Skeletal muscle tissue (tissue), 4 donors: ENCODE results near the gene FSTL4. TPM values are rescaled to one million over a fixed set of nuclear protein-coding genes. Genes with fewer than 3 reads are reported as not detected.

Experiments
- H3K27ac ChIP-seq: one replicate; pipeline ENCODE4 v1.7.0; 2013; ENCODE audit warnings: mild to moderate bottlenecking, low read depth, low read length, inconsistent platforms
- H3K27me3 ChIP-seq, 3 donors: one replicate each; pipeline ENCODE4 v1.7.0; 2013; ENCODE audit warnings: low read length in 3 of 3; ENCODE audit not compliant: control insufficient read depth in 3 of 3, insufficient read depth in 3 of 3
- H3K36me3 ChIP-seq, 3 donors: one replicate each; pipeline ENCODE4 v1.7.0; 2013; ENCODE audit warnings: low read length in 3 of 3; ENCODE audit not compliant: control insufficient read depth in 3 of 3, insufficient read depth in 3 of 3
- H3K4me1 ChIP-seq, 3 donors: one replicate each; pipeline ENCODE4 v1.7.0; 2013; ENCODE audit warnings: low read length in 3 of 3, mild to moderate bottlenecking in 3 of 3; ENCODE audit not compliant: control insufficient read depth in 3 of 3, insufficient read depth in 3 of 3
- H3K4me3 ChIP-seq, 3 donors: one replicate each; pipeline ENCODE4 v1.7.0; 2013; ENCODE audit warnings: low read length in 3 of 3
- H3K9ac ChIP-seq, 3 donors: one replicate each; pipeline ENCODE4 v1.7.0; 2013; ENCODE audit warnings: low read length in 3 of 3, mild to moderate bottlenecking in 3 of 3, moderate library complexity in 2 of 3, low read depth in 1 of 3
- H3K9me3 ChIP-seq, 3 donors: one replicate each; pipeline ENCODE4 v1.7.0; 2013; ENCODE audit warnings: low read length in 3 of 3; ENCODE audit not compliant: control insufficient read depth in 3 of 3
- total RNA-seq: library from RNA; depleted of rRNA; stranded (reverse); fragments of >200 nt; gene quantifications from one replicate; pipeline ENCODE4 v1.2.3, GENCODE V29; 2014
- donor health status: Osteomylitis.

Gene FSTL4
- total RNA-seq, 1 donor from 2014 or later, result 1.0 TPM

DNA sequence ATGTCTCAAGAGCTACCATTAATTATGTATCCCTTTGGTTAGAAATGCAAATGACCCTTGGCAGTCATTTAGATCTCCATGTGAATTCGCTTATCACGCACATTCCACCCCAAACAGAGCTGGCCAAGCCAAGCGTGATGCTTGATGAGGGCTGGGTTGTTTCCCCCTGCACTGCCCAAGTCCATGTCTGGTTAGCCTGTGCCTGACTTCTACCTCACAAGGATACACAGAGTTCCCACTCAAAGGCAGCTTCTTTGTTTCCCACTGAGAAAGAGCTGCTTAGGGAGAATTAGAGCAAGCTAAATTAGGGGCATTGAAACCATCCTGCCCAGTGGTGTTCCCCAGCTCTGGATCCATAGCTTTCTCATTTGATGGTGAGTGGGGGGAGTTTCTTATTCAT, 87.2 kb downstream of the FSTL4 start:
- Histone ChIP-seq H3K9ac (no peak overlapping the region), H3K4me3 (no peak overlapping the region), H3K36me3 (no peaks in the 10 kb centered on the region), H3K9me3 (no peaks in the 10 kb centered on the region), H3K4me1 (peaks cover 0 to 2% (median under 1%) of the 10 kb centered on the region in 3 donors), H3K27me3 (peaks cover 0 to 7% (median 0%) of the 10 kb centered on the region in 3 donors), H3K27ac (no peak overlapping the region)

DNA sequence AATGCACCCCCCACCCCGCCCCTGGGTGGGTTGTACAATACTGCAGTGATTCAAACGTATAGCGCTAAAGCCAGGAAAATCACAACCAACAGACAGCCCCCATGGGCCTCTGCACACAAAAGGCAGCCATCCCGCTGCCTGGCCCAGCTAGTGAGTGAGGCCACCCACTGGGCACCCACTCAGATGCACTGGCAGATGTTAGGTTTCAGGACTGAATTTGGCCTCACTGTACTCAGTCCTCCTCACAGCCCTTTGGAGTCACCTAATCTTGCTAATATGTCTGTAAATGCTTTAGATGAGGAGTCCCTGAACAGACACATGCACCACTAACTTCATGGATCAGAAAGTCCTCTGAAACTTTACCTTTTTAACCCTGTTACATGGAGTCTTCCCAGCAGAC, 87.7 kb downstream of the FSTL4 start:
- Histone ChIP-seq H3K27me3 (peaks cover 0 to 7% (median 0%) of the 10 kb centered on the region in 3 donors), H3K27ac (no peak overlapping the region), H3K9ac (no peak overlapping the region), H3K9me3 (no peaks in the 10 kb centered on the region), H3K4me3 (no peak overlapping the region), H3K36me3 (no peaks in the 10 kb centered on the region), H3K4me1 (no peaks in the 10 kb centered on the region)

GRCh38 chr5:133523961-133524586, 88.3 kb downstream of the FSTL4 start:
- H3K4me1 ChIP-seq, result no peaks in the 10 kb centered on the region
- no peak overlapping the region for H3K4me3 ChIP-seq
- no peaks in the 10 kb centered on the region for H3K36me3 ChIP-seq
- no peak overlapping the region for H3K9ac ChIP-seq
- peaks cover 0 to 12% (median 2%) of the 10 kb centered on the region in 3 donors for H3K27me3 ChIP-seq
- no peaks in the 10 kb centered on the region for H3K9me3 ChIP-seq
- H3K27ac ChIP-seq, result no peak overlapping the region

DNA sequence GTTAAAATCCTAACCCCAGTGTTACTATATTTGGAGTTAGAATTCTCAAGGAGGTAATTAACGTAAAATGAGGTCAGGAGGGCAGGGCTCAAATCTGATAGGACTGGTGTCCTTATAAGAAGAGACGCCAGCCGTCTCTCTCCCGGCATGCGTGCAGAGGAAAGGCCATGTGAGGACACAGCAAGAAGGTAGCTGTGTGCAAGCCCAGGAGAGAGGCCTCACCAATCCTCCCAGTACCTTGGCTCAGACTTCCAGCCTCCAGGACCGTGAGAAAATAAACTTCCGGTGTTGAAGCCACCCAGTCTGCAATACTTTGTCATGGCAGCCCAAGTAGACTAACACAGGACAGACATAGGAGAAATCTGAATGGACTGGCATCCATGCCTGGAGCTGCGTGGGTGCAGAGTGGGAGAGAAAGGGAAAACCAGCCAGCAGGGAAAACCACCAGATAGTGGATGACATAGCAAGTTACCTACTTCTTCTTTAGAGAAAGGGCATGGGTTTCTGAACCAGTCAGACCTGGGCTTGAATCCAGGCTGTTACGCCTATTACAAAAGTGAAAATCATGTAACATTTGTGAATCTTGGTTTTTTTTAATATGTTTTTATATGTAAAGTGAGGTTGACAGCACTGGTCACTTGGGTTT, 89.2 kb downstream of the FSTL4 start:
- H3K4me3 ChIP-seq, result no peak overlapping the region
- H3K27me3 ChIP-seq, result peaks cover 0 to 12% (median 3%) of the 10 kb centered on the region in 3 donors
- no peaks in the 10 kb centered on the region for H3K4me1 ChIP-seq
- H3K9ac ChIP-seq, result no peak overlapping the region
- H3K27ac ChIP-seq, result no peak overlapping the region
- H3K9me3 ChIP-seq, result no peaks in the 10 kb centered on the region
- no peaks in the 10 kb centered on the region for H3K36me3 ChIP-seq

GRCh38 chr5:133521801-133522200, 90.5 kb downstream of the FSTL4 start:
- Histone ChIP-seq H3K27me3 (peaks cover 0 to 12% (median 3%) of the 10 kb centered on the region in 3 donors), H3K4me3 (no peak overlapping the region), H3K36me3 (no peaks in the 10 kb centered on the region)

DNA sequence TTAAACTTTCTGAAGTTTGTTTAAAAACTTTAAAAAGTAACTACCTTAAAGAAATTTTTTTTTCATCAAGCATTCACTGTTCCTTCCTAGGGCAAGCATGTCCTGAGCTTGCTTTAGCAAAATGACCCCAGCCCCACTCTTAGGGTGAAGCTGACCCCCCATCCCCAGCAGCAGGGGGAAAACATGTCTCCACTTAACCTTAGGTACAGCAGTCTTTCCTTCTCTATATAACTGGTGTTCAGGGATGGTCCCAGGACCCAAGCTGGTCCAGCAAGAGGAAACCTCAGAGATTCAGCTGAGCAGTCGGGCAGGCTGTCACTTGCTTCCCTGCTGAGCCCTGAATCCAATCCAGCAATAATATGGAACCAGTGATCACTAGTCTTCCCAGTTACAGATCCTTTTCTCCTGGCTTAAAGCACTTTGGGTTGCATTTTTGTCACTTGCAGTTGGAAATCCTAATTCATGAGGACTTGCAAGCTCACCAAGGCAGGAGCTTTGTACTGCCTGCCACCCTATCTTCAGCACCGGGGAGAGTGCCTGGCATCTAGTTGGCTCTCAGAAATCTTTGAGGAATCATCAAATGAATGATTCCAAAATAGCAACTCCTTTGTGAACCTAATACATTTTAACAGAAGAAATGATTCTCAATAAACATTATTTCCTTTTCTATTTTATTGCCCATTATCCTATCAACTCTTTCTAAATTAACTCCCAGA, 91.2 kb downstream of the FSTL4 start:
- H3K36me3 ChIP-seq, result no peaks in the 10 kb centered on the region
- no peaks in the 10 kb centered on the region for H3K9me3 ChIP-seq
- H3K4me1 ChIP-seq, result no peaks in the 10 kb centered on the region
- H3K4me3 ChIP-seq, result no peak overlapping the region
- no peak overlapping the region for H3K9ac ChIP-seq
- H3K27me3 ChIP-seq, result peaks cover 0 to 12% (median 3%) of the 10 kb centered on the region in 3 donors
- H3K27ac ChIP-seq, result no peak overlapping the region

More at GRCh38 chr5:133521801-133522200, 90.5 kb downstream of the FSTL4 start:
- Histone ChIP-seq H3K9me3 (no peaks in the 10 kb centered on the region), H3K27ac (no peak overlapping the region), H3K9ac (no peak overlapping the region), H3K4me1 (no peaks in the 10 kb centered on the region)

- no peak overlapping the region for H3K27ac ChIP-seq
- no peaks in the 10 kb centered on the region for H3K9me3 ChIP-seq
- H3K4me3 ChIP-seq, result no peak overlapping the region
- no peaks in the 10 kb centered on the region for H3K36me3 ChIP-seq
- H3K4me1 ChIP-seq, result no peaks in the 10 kb centered on the region
- peaks cover 0 to 8% (median 3%) of the 10 kb centered on the region in 3 donors for H3K27me3 ChIP-seq
- no peak overlapping the region for H3K9ac ChIP-seq
These were observed 92.3 kb downstream of the FSTL4 start for GRCh38 chr5:133520062-133520461.

DNA sequence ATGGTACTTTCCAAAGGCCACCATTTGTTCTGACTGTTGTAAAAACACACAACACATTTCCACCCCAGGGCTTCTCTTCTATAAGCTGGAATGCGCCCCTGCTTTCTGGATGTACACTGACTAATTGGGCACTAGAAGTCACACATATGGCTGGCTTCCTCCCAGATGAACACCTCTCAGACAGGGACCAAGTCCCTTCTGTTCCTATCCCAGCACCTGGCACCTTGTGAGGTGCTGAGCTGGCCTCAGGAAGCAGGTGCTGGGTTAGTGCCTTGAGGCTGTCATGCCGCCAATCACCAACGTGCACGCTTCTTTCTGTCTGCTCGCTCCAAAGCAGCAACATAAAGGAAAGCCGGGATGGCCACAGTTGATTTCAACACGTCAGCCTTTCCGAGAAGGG, 93.2 kb downstream of the FSTL4 start:
- peaks cover 0 to 8% (median 3%) of the 10 kb centered on the region in 3 donors for H3K27me3 ChIP-seq
- H3K4me3 ChIP-seq, result no peak overlapping the region

DNA sequence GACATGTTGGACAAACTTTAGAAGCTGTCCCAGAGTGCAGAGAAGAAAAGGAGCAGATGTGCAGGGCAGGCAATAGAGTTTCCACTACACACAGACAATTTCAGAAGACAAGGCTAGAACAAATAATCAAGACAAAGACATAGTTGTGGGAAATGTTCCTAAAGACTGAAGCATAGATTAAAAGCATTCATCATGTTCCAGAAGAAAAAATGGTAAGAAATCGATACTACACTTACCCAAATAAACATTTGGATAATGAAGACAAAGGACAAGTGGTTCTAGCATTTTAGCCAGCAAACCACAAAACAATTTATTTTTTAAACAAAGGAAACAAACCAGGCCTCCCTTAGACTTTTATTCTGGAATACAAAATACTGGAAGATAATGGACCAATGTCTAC, 97.9 kb downstream of the FSTL4 start:
- Histone ChIP-seq H3K27me3 (peaks cover 3 to 8% (median 6%) of the 10 kb centered on the region in 3 donors), H3K27ac (no peak overlapping the region)

More for the DNA sequence above, 93.2 kb downstream of the FSTL4 start:
- H3K36me3 ChIP-seq, result no peaks in the 10 kb centered on the region
- no peaks in the 10 kb centered on the region for H3K9me3 ChIP-seq
- H3K4me1 ChIP-seq, result no peaks in the 10 kb centered on the region
- no peak overlapping the region for H3K9ac ChIP-seq
- H3K27ac ChIP-seq, result no peak overlapping the region

GRCh38 chr5:133512896-133513295, 99.4 kb downstream of the FSTL4 start:
- Histone ChIP-seq H3K27ac (no peak overlapping the region), H3K36me3 (no peaks in the 10 kb centered on the region), H3K9ac (no peak overlapping the region), H3K4me1 (no peaks in the 10 kb centered on the region), H3K9me3 (no peaks in the 10 kb centered on the region), H3K27me3 (peaks cover 0 to 6% (median 4%) of the 10 kb centered on the region in 3 donors), H3K4me3 (no peak overlapping the region)

More for the DNA sequence above, 97.9 kb downstream of the FSTL4 start:
- H3K9ac ChIP-seq, result no peak overlapping the region
- no peaks in the 10 kb centered on the region for H3K4me1 ChIP-seq
- no peaks in the 10 kb centered on the region for H3K36me3 ChIP-seq
- H3K9me3 ChIP-seq, result no peaks in the 10 kb centered on the region
- no peak overlapping the region for H3K4me3 ChIP-seq
